Measurements from ENCODE around the gene SIRT3. TPM values are rescaled to one million over a fixed set of nuclear protein-coding genes. Genes with fewer than 3 reads are reported as not detected.
A peak's percentile ranks its signal among the peaks of the same experiment; 100 is the strongest.

The SIRT3 gene
- total RNA-seq, 1 donor from 2014 or later: 9.8 TPM

DNA sequence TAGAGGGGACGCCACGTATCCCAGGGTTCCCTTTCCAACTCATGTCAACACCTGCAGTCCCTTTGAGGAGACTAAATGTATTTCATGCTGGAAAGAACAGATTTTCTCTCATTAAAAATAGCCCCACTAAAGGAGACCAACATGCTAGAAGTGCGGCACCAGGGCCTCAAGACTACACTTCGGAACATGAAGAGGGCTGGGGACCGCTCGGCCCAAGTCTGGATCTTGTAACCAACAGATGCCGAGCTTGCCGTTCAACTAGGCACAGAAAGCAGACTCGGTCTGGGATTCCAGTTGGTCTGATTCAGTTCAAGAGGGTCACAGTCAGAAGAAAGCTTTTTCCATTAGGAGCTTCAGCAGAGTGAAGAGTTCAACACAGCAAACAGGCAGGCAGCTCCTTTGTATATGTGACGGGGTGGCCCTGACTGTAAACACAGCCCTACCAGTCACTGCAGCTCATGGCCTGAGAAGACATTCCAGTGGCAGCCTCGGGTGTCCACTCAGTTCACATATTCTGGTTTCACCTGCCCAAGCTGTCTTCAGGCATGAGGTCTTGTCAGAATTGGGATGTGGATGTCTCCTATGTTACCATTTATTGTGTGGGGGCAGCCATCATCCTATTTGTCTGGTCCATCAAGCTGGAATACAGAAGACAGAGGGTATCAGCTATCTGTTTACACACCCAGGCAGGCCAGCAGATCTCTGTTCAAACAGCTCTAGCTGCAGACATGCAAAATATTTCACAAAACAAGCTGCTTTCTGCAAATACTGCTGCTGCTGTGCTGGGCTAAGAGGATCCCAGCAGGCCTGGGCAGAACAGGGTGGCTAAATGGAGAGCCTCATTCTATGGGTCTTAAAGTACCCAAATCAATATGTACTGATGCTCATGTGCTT, 19.8 kb downstream of the SIRT3 start:
- no peak for DNase-seq (ENCODE audit: low read depth, low spot score)

DNA sequence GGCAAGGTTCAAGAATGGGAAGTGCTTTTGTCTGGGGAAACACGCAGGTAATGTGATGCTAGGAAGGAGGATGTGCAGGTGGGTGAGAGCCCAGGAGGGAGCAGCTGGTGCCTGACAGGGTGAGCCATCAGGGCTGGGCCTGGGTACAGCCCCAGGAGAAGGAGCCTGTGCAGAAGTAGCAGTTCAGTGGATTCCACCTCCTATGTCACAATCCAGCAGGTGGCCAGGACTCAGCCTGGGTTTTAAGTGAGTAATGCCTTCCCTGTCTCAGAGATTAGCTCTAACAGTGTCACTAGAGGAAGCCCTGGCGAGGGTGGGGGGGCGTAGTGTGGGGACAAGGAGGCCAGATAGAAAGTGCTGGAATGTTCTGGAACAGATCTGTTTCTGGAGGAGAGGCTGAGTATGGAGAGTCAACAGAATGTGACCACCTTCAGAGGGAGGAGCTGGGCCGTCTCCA, 20.5 kb downstream of the SIRT3 start:
- no peak for DNase-seq (ENCODE audit: low read depth, low spot score)

DNA sequence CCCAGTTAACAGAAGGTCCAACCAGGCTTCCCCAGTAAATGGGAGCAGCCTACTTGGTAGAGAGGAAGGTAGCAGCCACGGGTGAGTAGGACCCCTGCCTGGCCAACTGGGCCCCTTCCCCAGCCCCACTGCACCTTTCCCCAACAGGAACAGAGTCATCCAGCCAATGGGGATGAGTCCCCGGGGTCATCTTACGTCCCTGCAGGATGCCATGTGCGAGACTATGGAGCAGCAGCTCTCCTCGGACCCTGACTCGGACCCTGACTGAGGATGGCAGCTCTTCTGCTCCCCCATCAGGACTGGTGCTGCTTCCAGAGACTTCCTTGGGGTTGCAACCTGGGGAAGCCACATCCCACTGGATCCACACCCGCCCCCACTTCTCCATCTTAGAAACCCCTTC, 22.1 kb downstream of the SIRT3 start:
- no peak for DNase-seq (ENCODE audit: low read depth, low spot score)

DNA sequence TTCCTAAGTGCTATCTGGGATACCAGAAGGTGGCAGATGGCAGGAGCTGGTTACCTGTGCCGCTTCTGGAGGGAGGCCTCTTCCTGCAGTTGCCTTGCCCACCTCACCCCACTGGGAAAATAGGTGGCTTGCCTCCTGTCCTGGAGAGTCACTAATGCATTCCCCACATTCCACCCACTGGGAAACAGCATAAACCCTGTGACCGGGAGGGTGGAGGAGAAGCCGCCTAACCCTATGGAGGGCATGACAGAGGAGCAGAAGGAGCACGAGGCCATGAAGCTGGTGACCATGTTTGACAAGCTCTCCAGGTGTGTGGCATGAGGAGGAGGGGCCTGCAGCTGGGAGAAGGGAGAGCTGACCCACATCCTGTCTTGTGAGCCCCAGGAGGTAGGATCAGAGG, 23.0 kb downstream of the SIRT3 start:
- no peak for DNase-seq (ENCODE audit: low read depth, low spot score)

DNA sequence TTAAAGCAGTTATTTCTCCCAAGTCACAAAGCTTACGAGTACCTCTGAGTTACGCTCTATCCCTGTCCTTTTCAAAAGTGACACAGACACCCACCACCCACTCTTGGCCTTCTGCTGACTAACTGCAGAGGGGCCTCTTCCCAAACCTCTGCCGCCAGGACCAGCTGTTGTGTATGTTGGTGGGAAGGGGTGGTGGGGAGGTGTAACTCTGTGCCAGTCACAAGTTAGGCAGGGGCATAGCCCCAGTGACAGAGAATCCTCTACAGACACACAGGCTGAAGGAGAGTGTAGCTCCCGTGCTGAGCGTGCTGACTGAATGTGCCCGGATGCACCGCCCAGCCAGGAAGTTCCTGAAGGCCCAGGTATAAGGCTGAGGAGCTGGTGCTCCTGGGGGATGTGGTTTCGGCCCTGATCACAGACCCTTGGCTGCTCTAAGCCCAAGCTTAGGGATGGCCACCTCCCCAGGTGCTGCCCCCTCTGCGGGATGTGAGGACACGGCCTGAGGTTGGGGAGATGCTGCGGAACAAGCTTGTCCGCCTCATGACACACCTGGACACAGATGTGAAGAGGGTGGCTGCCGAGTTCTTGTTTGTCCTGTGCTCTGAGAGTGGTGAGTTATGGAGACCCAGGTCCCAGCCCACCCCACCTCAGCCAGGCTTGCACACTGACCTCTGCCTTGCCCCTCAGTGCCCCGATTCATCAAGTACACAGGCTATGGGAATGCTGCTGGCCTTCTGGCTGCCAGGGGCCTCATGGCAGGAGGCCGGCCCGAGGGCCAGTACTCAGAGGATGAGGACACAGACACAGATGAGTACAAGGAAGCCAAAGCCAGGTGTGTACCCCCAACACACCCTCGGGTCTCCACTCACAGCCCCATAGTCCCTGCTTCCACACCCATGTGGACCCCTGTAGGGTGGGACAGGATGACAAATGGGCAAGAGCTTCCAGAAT, 23.7 kb downstream of the SIRT3 start:
- DNase-seq (ENCODE audit: low read depth, low spot score): no peak

DNA sequence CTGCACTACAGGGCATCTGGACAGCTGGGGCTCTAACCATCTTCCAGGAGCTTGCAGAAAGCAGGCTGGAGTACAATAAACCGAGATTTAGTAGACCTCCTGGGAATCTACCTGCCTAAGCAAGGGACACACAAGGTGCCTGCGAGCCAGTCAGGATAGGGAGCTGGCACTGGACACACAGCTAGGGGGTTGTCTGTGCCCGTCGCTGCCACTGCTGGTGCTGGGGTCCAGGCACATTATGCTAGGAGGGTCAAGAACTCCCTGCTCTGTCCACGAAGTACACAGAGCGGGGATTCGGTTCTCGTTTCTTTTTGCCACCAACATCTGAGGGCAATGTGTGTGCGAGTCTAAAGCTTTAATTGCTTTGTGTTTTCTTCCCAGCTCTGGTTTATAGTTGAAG, 24.4 kb downstream of the SIRT3 start:
- DNase-seq (ENCODE audit: low read depth, low spot score): no peak

DNA sequence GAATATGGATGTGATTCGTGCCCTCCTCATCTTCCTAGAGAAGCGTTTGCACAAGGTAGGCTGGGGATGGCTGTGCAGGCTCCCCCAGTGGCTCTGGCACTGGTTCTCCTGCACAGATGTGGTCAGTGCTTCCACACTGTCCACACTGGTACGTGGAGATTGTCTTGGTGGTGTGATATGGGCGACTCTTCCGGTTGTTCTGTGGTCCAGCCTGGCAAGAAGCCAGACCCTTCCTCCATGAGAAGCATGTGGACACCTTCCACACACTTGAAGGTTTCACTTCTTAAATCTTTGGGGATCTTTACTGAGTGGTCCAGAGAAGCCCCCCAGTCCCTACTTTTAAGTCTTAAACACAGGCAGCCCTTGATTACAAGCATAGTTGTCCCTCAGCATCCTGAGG, 24.8 kb downstream of the SIRT3 start:
- DNase-seq (ENCODE audit: low read depth, low spot score): no peak

DNA sequence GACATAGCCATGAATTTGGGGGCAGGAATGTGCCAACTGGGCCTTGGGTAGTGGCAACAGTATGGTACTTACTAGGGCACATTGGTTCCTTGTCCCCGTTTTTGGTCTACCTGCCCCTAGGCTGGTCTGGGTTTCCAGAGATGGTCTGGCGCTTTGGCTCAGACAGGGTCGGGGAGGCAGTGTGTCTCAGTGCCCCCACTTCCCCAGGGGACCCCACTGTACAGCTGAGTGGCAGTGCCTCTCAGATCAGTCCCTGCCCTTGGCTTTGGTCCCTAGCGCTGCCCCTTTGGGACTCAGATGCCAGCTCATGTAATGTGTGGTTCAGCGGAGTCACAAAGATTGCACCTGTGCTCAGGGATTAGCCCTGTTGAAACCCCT, 25.4 kb downstream of the SIRT3 start:
- no peak for DNase-seq (ENCODE audit: low read depth, low spot score)

DNA sequence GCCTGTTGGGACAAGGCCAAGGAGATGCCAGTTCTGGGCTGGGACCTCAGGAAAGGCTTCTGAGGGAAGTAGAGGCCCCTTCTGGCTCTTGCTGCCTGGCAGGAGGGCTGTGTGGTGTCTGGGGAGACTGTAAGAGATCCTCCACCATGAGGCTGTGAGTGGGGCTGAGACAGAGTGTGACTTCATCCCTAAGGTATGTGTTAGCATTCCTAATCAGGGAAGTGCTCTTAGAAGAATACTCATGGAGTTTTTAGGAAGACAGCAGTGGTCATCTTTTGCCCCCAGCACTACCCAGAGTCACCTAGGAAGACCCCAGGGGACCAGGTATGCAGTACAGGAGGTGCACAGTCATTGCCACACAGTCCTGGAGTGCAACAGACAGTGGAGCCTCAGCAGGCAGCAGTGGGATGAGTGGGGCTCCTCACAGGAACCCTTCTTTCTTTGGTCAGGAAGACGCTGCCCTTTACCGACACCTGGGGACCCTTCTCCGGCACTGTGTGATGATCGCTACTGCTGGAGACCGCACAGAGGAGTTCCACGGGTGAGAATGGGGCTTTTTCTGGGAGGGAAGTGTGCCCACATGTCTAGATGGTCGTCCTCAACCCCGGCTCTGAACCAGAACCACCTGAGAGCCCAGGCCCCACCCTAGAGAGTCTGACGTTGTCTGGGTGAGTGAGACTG, 25.9 kb downstream of the SIRT3 start:
- DNase-seq (ENCODE audit: low read depth, low spot score): no peak

DNA sequence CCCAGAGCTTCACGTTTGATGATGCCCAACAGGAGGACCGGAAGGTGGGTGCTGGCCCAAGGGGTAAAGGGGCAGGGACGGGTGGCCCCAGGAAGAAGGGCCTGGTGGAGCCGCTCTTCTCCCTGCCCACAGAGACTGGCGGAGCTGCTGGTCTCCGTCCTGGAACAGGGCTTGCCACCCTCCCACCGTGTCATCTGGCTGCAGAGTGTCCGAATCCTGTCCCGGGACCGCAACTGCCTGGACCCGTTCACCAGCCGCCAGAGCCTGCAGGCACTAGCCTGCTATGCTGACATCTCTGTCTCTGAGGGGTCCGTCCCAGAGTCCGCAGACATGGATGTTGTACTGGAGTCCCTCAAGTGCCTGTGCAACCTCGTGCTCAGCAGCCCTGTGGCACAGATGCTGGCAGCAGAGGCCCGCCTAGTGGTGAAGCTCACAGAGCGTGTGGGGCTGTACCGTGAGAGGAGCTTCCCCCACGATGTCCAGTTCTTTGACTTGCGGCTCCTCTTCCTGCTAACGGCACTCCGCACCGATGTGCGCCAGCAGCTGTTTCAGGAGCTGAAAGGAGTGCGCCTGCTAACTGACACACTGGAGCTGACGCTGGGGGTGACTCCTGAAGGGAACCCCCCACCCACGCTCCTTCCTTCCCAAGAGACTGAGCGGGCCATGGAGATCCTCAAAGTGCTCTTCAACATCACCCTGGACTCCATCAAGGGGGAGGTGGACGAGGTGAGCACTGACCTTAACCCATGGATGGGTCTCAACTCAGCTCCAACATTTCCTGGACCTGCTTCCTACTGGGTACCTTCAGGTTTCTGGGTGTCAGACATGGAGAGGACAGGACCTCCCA, 26.6 kb downstream of the SIRT3 start:
- DNase-seq (ENCODE audit: low read depth, low spot score): no peak

DNA sequence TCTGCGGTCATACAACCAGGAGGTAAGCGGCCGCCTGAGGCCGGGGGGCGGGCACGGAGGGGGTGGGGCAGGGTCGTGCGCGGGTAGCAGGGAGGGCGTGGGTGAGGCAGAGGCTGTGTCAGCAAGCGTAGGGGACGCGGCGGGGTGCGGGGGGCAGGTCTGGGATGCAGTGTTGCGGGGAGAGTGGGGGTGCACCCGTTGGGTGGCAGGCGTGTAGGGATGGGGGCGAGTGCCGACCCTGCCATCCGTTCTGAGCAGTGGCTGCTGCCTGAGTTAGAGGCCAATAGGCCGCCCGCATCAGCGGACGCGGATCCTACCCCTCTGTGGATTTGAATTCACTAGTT, 27.3 kb downstream of the SIRT3 start:
- no peak for DNase-seq (ENCODE audit: low read depth, low spot score)

DNA sequence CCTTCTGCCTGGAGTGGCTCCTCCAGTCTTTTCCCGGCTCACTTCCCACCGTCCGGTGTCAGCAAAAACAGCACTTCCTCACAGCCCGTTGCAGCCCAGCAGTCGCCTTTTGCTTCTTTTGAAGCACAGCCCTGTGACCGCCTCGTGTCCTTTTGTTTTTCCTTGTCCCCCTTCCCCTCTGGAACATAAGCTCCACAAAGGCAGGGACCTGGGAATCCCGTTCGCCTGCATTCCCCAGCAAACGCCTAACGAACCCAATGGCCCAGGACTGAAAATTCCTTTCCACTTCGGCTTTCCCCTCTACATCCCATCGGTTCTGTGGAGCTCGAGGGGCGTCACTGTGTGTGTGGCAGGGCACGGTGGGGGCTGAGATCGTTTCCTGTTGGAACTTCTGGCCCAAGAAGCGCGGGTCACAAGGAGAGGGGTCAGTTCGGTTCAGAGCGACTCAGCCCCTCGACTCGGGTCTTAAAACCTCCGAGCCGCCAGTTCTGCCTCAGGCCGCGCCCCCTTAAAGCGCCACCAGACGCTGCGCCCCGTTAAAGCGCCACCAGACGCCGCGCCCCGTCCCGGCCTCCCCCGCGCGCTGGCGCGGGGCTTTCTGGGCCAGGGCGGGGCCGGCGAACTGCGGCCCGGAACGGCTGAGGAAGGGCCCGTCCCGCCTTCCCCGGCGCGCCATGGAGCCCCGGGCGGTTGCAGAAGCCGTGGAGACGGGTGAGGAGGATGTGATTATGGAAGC, 27.8 kb downstream of the SIRT3 start:
- DNase-seq (ENCODE audit: low read depth, low spot score): no peak

DNA sequence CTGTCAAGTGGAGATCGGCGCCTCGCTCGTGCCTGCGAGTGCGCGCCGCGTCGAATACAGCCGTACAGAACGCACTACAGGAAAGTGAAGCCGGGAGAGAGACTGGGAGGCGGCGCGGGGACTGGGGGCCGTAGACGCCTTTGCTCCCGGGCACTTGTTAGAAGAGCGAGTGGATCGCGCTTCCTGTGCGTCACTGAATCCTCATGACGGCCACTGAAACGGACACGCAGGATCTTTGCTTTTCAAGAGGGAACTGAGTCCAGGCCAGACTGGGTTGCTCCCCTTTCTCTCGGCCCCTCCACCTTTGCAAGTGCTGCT, 28.3 kb downstream of the SIRT3 start:
- DNase-seq (ENCODE audit: low read depth, low spot score): peak; percentile 45

DNA sequence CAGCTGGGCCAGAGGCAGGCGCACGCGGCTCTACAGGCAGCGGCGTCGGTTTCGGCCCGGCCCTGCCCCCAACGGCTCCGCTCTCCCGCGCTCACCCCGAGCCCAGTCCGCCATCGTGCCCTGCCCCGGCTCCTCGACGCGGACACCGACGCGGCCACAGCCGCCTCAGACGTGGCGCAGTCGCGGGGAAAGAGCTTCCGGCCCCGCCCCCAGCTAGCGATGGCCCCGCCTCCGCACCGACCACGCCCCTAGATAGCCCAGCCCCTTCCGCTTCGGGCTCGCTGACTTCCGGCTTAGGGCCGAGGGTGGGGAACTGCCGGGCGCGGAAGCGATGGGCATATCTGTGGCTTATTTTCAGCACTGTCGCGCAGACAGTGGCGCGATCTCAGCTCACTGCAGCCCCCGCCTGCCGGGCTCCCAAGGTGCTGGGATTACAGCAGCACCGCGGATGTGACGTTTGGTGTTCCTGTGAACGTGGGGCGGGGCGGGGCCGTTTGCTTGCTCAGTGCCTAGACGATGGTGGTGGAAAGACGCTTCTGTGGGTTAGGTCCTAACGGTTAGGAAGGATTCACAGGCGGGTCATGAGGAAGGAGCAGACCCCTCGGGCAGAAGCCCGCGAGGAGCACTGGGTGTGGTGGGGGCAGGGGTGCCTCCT, 28.8 kb downstream of the SIRT3 start, which contains the start of the genes BET1L and RIC8A:
BET1L (minus strand) TSS at position 192 of the 655 bp plus-strand sequence; CDS start at position 114, 78 bp downstream.
RIC8A (plus strand) TSS at position 501 of the 655 bp plus-strand sequence. CDS start 1,147 bp downstream, outside the sequence.
- DNase-seq (ENCODE audit: low read depth, low spot score): peak; percentile 89

DNA sequence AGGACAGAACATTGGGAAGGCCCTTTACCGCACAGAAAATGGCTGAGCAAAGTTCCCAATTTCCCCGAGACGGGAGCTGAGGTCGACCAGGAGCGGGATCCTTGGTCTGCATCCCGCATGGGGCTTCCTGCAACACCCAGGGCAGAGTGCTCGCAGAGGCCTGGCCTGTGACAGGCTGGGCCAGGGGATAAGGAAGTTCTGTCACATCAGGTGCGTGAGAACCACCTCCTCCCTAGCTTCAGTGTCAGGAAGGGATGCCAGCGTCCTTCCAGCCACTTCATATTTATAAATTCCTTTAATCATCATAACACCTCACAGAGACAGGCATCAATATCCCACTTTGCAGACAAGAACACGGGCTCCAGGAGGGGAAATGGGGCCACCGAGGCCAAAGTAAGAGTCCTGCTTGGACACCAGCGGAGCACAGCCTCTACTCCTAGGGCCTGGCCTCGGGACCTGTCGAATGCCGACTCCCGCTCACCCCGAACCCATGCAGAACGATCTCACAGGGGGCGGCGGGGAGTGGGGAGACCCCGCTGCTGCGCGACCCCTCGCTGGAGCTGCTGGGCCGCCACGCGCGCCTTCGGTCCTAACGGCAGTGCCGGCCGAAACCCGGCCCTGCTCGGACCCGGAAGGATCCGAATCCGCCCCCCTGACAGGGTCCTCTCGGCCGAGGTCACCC, 29.5 kb downstream of the SIRT3 start:
- DNase-seq (ENCODE audit: low read depth, low spot score): no peak

DNA sequence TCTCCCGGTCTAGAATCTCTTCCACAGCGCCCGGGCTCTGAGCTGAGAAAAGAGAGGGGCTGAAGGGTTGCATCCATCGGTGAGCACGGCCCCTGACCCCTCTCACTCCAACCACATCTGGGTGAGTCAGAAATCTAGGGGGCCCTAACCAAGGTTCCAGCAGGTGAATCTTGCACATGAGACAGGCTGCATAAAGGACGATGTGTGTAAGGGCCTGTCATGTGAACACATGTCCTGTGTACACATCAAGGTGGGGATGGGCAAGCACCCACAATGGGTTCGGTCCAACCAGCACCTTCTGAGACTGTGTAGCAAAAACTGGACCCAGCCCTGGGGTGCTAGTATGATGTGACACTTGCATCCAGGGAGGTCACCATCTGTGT, 30.1 kb downstream of the SIRT3 start:
- DNase-seq (ENCODE audit: low read depth, low spot score): no peak

DNA sequence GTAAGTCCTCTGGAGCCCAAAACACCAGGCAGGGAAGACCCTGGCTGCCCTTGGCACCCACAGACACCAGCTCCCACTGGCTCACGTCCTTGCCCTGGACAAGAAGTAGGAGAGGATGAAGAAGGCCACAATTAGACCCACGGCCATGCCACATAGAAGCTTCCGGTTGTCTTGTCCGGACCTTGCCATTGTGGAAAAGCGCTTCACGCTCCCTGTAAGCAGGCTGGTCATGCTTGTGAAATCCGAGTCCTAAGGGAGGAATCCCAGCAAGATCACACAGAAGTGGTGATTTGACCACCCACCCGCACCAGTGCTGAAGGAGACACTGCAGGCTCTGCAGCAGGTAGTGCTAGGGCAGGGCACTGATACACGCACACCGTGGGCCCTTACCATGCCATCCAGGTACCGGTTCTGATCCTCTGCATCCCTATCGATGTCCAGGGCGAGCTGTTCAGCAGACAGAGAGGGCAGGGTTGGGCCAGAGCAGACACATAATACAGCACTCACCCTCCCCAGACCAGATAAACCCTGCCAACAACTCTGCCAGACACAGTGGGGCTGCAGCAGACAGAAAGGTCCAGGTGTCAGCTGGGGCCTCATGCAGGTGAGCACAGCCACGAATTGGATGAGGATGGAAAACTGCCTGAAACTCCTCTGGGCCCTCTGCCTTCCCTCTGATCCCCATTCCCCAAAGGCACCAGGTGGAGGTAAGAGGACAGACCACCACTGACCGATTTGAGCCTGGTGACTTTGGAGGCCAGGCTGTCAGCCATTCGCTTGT, 30.7 kb downstream of the SIRT3 start:
- DNase-seq (ENCODE audit: low read depth, low spot score): no peak

DNA sequence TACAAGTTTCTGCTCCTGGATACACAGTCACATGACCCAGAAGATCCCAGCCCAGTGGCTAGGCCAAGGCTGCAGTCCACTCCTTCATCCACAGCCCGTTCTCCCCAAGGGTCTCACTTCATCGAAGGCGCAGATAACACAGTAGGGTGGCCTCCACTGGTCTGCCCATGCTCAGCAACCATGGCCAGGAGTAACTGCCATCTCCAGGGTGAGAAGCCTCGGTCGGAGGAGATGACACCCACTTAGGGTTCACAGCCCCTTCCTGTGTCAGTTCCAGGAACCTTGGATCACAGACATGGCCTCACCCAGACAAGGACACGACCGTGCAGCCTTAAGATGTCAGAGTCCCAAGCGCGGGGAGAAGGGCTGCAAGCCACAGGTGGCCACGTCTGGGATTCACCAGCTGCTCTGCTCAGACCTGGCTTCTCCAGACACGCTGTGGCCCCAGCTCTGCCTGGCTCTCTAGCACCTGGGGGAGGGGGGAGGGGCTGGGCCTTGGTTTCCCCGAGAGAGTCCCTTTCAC, 31.5 kb downstream of the SIRT3 start:
- no peak for DNase-seq (ENCODE audit: low read depth, low spot score)
